AG09309 (cell line): Measurements from ENCODE around the gene GPR39.

Experiments
- DNase-seq: peaks from one replicate; pipeline ENCODE4 v3.0.0-alpha.2; 2010; ENCODE audit warnings: low read depth
- H3K4me3 ChIP-seq: 2 replicates; pipeline ENCODE4 v1.5.1; 2011; ENCODE audit warnings: mild to moderate bottlenecking, low read depth, low read length, moderate library complexity; ENCODE audit not compliant: control insufficient read depth
- CTCF ChIP-seq: IDR thresholded peaks from 2 replicates; pipeline ENCODE4 v1.5.1; 2011; ENCODE audit warnings: mild to moderate bottlenecking, low read depth, low read length, inconsistent platforms; ENCODE audit not compliant: insufficient read depth, control insufficient read depth; ENCODE audit errors: missing control alignments

GPR39 gene

GRCh38 chr2:132374961-132375360, 41.6 kb upstream of the GPR39 start:
- no peak overlapping the region for H3K4me3 ChIP-seq
- no peak for TF ChIP-seq CTCF
- DNase-seq, result no peak

- TF ChIP-seq CTCF, result no peak
- DNase-seq, result no peak
- H3K4me3 ChIP-seq, result no peak overlapping the region
These were observed 35.2 kb upstream of the GPR39 start for GRCh38 chr2:132381376-132381775.

- H3K4me3 ChIP-seq, result no peak overlapping the region
- DNase-seq, result no peak
- no peak for TF ChIP-seq CTCF
These were observed 32.6 kb upstream of the GPR39 start for GRCh38 chr2:132383956-132384355.

GRCh38 chr2:132384491-132385151, 32.0 kb upstream of the GPR39 start:
- H3K4me3 ChIP-seq, result no peak overlapping the region
- TF ChIP-seq CTCF, result no peak
- DNase-seq, result no peak

GRCh38 chr2:132387126-132387525, 29.5 kb upstream of the GPR39 start:
- no peak overlapping the region for H3K4me3 ChIP-seq
- TF ChIP-seq CTCF, result no peak
- DNase-seq, result no peak

- TF ChIP-seq CTCF, result no peak
- DNase-seq, result no peak
- H3K4me3 ChIP-seq, result no peak overlapping the region
These were observed 26.5 kb upstream of the GPR39 start for GRCh38 chr2:132390076-132390475.
